Activated CD4-positive, alpha-beta T cell treated with anti-CD3 and anti-CD28 coated beads for 4 hours (primary cell): ENCODE data around the gene RPN1.
"Not testable (repeated sequence)": the region's sequence is repeated elsewhere in the genome, so short reads cannot be mapped to it uniquely, and the experiment has no call there.

ENCODE experiments used
- DNase-seq, 2 donors: peaks; one replicate each; pipeline ENCODE4 v3.0.0-alpha.2; 2020

RPN1 gene

GRCh38 chr3:128650096-128651050 lies at the start of gene RPN1:
Gene RPN1, minus strand, starts transcription at chr3:128650818. Its CDS starts 18 bp downstream, at chr3:128650800.
- DNase-seq: peak; percentile 95 to 96

DNA sequence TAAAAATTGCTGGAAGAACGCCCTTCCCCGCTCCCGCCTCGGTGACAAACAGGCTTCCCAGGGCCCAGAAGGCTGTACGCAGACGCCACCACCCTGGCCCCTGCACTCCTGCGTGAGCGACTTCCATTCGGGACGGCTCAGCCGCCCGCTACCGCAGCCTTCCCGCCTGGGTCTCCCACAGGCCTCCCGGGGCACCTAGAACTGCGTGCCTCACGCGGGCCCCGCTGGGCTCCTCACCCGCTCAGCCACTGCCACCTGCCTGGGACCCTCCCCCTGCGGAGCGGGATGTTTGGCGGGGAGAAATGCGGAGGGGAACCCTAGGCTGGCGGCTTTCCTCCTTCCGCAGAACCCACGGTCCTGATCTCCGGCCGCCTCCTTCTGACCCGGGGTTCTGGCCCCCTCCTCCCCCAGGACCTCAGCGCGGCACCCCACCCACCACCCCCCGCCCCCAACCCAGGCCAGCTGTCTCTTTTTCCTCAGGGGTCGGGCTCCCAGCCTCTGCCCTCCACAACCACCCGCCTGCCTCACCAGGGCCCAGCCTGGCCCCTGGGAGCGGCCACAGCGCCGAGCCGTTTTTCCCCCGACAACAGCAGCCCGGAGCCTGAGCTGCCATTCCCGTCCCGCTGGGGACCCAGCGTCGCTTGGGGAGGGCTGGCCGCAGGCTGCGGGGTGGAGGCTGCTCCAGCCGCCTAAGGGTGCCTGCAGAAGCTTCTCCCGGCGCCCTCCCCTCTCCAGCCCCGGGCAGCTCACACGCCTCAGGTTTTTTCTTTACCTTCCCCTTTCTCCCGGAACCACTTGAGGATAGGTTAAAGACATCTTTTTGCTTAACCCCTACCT lies 47.8 kb upstream of the RPN1 start:
- peak in 1 of 2 donors; percentile 9 for DNase-seq

DNA sequence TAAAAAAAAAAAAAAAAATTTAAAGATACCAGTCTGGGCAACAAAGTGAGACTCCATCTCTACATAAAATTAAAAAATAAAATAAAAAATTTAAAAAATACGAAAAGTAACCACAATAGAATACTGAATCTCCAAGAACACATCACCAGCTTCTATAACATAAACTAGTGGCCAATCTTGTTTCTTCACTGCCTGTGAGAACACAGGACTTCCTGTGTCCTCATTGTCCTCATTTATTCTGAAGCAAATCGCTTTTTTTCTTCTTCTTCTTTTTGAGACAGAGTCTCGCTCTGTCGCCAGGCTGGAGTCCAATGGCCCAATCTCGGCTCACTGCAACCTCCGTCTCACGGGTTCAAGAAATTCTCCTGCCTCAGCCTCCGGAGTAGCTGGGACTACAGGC lies 46.7 kb upstream of the RPN1 start:
- DNase-seq: no peak

GRCh38 chr3:128693696-128694095 lies 43.1 kb upstream of the RPN1 start:
- no peak for DNase-seq

DNA sequence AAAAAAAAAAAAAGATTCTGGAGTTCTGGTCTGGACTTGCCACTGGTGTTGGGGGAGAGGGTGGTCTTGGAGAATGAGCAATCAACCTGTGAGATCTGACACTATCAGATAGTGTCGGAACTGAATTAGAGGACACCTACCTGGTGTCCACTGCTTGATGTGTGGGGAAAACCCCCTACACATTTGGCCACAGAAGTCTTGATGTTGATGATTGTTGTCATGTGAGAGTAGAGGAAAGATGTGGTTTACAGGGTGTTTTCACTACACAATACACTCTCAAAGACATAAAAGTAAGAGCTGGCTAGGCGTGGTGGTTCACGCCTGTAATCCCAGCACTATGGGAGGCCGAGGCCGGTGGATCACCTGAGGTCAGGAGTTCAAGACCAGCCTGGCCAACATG lies 38.4 kb upstream of the RPN1 start:
- DNase-seq: no peak

GRCh38 chr3:128686465-128686864 lies 35.8 kb upstream of the RPN1 start:
- DNase-seq: no peak

DNA sequence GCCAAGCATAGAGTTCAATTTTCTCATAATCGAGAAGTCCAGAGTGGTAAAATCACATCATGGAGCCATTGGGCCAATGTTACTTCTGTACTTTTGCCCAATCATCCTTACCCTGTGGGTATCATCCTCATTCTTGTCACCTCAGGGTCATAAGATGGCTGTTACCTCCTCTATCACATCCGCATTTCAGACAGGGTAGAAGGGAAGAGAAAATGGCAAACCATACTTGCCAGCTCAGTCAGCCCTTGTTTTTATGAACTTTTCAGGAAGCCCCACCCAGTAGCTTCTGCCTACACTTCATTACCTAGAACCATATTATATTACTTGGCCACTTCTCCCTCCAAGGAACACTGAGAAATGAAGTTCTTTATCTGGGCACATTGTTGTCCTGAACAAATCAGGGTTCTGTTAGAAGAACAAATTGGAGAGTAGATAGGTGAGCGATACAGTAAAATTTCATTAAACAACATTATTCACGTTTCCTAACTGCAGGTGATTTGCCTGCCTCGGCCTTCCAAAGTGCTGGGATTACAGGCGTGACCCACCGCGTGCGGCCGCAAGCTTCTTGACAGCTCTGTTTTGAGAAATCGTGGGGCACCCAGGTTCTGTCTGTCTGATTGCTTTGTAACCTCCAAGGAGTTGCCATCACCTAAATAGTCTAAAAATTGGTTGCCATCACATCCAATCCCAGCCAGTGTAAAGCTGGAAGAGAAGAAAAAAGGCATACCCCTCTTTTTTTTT lies 34.5 kb upstream of the RPN1 start:
- DNase-seq: no peak

- DNase-seq: no peak
Observed at GRCh38 chr3:128683957-128684356, 33.3 kb upstream of the RPN1 start.

DNA sequence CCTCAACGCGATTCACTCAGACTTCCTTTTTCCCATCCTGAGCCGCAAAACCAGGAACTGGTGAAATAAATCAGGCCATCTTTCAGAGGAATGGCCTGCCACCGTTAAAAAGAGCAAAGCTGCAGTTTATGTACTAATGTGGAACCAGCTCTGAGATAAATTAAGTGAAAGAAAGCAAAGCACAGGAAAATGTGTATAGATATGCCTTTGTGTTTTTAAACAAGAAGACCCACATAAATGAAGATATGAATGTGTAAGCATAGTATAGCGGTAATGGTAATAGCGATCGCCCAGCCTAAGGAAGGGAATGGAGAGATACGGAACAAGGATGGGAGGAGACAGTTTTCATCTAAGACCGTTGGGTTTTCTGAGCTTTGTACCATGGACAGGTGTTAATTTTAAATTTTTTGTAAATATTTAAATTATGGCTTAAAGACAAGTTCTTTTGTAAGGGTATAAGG lies 30.8 kb upstream of the RPN1 start:
- DNase-seq: no peak

DNA sequence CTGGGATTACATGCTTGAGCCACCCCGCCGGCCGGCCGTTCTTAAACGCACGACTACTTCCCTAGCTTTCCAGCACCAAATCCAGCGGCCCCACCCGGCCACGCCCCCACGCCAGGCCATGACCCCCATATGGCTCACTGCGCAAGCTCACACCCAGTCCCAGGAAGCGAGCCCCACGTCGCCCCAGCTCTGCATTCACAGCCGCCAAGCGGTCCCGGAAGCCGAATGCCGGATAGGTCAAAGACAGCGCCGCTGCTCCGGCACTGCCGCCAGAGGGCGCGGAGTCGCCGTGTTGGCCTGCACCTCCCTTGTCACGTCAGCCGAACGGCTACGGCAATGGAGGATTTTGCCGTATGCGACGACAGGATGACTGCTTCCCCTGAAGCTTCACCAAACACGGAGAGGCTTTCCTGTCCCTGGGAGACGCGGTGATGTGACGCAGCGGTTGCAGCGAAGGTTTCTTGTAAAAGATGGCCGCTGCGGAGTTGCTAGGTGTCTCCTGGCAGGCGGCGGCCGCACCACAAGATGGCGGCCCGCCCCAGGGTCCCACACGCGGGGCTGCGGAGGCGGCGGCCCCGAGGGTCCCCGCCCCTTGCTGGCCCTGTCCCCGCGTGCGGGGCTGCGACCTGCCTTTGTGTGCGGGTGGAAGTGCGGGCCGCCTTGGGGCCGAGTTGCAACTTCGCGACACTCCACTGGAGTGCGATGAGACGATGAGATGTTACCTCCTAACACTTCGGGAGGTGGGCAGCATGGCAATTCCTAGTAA lies 30.2 kb upstream of the RPN1 start:
- peak; percentile 96 to 100 for DNase-seq

- no peak for DNase-seq
Observed at GRCh38 chr3:128679338-128679737, 28.7 kb upstream of the RPN1 start.

- not testable (repeated sequence) for DNase-seq
Observed at GRCh38 chr3:128675802-128676201, 25.2 kb upstream of the RPN1 start.

GRCh38 chr3:128674161-128674784 lies 23.7 kb upstream of the RPN1 start:
- DNase-seq: no peak

DNA sequence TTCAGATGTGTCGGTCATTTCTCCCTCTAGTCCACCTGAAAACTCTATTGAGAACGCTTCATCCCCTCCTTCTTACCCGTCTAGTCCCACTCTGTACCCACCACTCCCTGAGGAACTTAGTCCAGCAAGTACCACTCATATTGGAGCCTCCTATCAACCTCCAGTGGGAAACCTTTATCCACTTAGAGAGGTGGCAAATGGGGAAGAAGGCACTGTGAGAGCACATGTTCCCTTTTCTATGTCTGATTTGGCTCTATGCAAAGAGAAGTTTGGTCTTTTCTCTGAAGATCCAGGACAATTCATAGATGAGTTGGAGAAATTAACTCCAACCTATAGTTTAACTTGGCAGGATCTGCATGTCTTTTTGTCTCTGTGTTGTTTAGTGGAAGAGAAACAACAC lies 17.0 kb upstream of the RPN1 start:
- DNase-seq: no peak

DNA sequence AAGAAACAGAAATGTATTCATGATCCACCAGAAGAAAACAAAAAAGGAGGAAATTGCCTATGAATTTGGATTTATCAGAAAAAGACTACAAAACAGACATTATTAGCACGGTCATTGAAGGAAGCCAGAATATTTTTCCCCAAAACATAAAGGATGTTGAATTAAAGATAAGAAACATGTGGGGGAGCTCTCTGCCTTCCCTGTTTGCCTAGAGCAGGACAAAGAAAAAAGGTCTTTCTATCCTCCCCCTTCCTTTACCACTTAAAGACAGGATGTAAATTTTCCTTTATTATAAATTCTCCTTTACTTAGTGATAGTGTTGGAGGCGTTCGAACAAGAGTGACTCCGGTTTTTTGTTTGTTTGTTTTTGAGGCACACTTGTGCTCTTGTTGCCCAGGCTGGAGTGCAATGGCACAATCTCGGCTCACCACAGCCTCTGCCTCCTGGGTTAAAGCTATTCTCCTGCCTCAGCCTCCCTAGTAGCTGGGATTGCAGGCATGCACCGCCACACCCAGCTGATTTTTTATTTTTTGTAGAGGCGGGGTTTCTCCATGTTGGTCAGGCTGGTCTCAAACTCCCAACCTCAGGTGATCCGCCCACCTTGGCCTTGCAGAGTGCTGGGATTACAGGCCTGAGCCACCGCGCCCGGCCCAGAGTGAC lies 14.9 kb upstream of the RPN1 start:
- no peak for DNase-seq

- no peak for DNase-seq
Observed at GRCh38 chr3:128663151-128663550, 12.5 kb upstream of the RPN1 start.

- no peak for DNase-seq
Observed at GRCh38 chr3:128655531-128655930, 4.9 kb upstream of the RPN1 start.

DNA sequence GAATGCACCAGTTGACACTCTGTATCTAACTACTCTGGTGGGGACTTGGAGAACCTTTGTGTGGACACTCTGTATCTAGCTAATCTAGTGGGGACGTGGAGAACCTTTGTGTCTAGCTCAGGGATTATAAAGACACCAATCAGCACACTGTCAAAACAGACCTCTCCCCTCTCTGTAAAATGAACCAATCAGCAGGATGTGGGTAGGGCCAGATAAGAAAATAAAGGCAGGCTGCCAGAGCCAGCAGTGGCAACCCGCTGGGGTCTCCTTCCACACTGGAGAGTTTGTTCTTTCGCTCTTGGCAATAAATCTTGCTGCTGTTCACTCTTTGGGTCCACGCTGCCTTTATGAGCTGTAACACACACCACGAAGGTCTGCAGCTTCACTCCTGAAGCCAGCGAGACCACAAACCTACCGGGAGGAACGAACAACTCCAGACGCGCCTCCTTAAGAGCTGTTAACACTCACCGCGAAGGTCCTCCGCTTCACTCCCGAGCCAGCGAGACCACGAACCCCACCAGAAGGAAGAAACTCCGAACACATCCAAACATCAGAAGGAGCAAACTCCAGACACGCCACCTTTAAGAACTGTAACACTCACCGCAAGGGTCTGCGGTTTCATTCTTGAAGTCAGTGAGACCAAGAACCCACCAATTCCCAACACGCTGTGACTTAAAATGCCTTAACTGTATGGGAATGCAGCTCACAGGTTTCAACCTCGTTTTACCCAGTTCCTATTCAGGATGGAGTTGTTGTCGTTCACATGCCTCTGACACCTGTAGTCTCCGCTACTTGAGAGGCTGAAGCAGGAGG lies 3.6 kb upstream of the RPN1 start:
- DNase-seq: peak in 1 of 2 donors; percentile 29

DNA sequence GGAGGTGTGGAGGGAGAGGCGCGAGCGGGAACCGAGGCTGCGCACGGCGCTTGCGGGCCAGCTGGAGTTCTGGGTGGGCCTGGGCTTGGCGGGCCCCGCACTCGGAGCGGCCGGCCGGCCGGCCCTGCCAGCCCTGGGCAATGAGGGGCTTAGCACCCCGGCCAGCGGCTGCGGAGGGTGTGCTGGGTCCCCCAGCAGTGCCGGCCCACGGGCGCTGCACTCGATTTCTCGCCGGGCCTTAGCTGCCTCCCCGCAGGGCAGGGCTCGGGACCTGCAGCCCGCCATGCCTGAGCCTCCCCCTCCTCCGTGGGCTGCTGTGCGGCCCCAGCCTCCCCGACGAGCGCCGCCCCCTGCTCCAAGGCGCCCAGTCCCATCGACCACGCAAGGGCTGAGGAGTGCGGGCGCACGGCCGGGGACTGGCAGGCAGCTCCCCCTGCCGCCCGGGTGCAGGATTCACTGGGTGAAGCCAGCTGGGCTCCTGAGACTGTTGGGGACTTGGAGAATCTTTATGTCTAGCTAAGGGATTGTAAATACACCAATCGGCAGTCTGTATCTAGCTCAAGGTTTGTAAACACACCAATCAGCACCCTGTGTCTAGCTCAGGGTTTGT lies 2.9 kb upstream of the RPN1 start:
- peak in 1 of 2 donors; percentile 51 for DNase-seq
